Measurements from ENCODE around the gene WAC. TPM values are rescaled to one million over a fixed set of nuclear protein-coding genes. Genes with fewer than 3 reads are reported as not detected.
"Not testable (repeated sequence)": the region's sequence is repeated elsewhere in the genome, so short reads cannot be mapped to it uniquely, and the experiment has no call there.

Gene WAC
- total and polyA plus RNA-seq, 5 donors from 2014 or later, result 80.5 to 205 (median 91.6) TPM

- Histone ChIP-seq H3K9me3 (ENCODE audit: control insufficient read depth in 2 of 2, low read length in 2 of 2) (no peaks in the 10 kb centered on the region), H3K4me1 (ENCODE audit: control insufficient read depth, insufficient read depth, low read length, poor library complexity, severe bottlenecking) (peaks cover 54% of the 10 kb centered on the region), H3K27me3 (ENCODE audit: control insufficient read depth, insufficient read depth, low read length) (no peaks in the 10 kb centered on the region), H3K36me3 (ENCODE audit: control insufficient read depth, insufficient read depth, low read length) (peaks cover 36% of the 10 kb centered on the region), H3K4me3 (ENCODE audit: low read depth, low read length) (peak overlapping the region; percentile 8), H3K27ac (ENCODE audit: insufficient read depth, low read length, poor library complexity, severe bottlenecking) (no peak overlapping the region)
- Mint-ChIP-seq H3K9me3 (no peaks in the 10 kb centered on the region), H3K27me3 (no peaks in the 10 kb centered on the region), H3K27ac (peak overlapping the region; percentile 21 to 74 (median 70)), H3K4me3 (peak overlapping the region; percentile 40 to 62 (median 60)), H3K36me3 (peaks cover 50% of the 10 kb centered on the region), H3K4me1 (peaks cover 40 to 94% (median 72%) of the 10 kb centered on the region in 4 donors)
- ATAC-seq (ENCODE audit: low read depth in 2 of 2), result no peak
- no peak for DNase-seq
Measured at GRCh38 chr10:28566458-28567015, 33.6 kb downstream of the WAC start.

- Mint-ChIP-seq H3K4me3 (peak overlapping the region in 3 of 4 donors; percentile 9 to 32 (median 23)), H3K9me3 (no peaks in the 10 kb centered on the region), H3K27ac (peak overlapping the region; percentile 5 to 38 (median 8)), H3K27me3 (no peaks in the 10 kb centered on the region), H3K4me1 (peaks cover 36 to 94% (median 75%) of the 10 kb centered on the region in 4 donors), H3K36me3 (peaks cover 35% of the 10 kb centered on the region)
- peaks cover 29% of the 10 kb centered on the region for H3K36me3 ChIP-seq (ENCODE audit: control insufficient read depth, insufficient read depth, low read length)
- H3K9me3 ChIP-seq (ENCODE audit: control insufficient read depth in 2 of 2, low read length in 2 of 2), result no peaks in the 10 kb centered on the region
- DNase-seq, result no peak
- ATAC-seq (ENCODE audit: low read depth in 2 of 2), result no peak
- peak overlapping the region; percentile 9 for H3K27ac ChIP-seq (ENCODE audit: insufficient read depth, low read length, poor library complexity, severe bottlenecking)
- peaks cover 45% of the 10 kb centered on the region for H3K4me1 ChIP-seq (ENCODE audit: control insufficient read depth, insufficient read depth, low read length, poor library complexity, severe bottlenecking)
- peak overlapping the region; percentile 51 for H3K4me3 ChIP-seq (ENCODE audit: low read depth, low read length)
- no peaks in the 10 kb centered on the region for H3K27me3 ChIP-seq (ENCODE audit: control insufficient read depth, insufficient read depth, low read length)
Measured at GRCh38 chr10:28569506-28570159, 36.7 kb downstream of the WAC start.

- DNase-seq, result no peak
- ATAC-seq (ENCODE audit: low read depth in 2 of 2), result no peak
- H3K27me3 Mint-ChIP-seq, result no peaks in the 10 kb centered on the region
- H3K9me3 ChIP-seq (ENCODE audit: control insufficient read depth in 2 of 2, low read length in 2 of 2), result no peaks in the 10 kb centered on the region
- no peaks in the 10 kb centered on the region for H3K9me3 Mint-ChIP-seq
- H3K27ac Mint-ChIP-seq, result peak overlapping the region in 2 of 3 donors; percentile 25 to 54
- peak overlapping the region in 1 of 4 donors; percentile 5 for H3K4me3 Mint-ChIP-seq
- H3K36me3 Mint-ChIP-seq, result peaks cover 42% of the 10 kb centered on the region
- peak overlapping the region; percentile 33 for H3K4me3 ChIP-seq (ENCODE audit: low read depth, low read length)
- H3K4me1 ChIP-seq (ENCODE audit: control insufficient read depth, insufficient read depth, low read length, poor library complexity, severe bottlenecking), result peaks cover 50% of the 10 kb centered on the region
- H3K4me1 Mint-ChIP-seq, result peaks cover 41 to 95% (median 77%) of the 10 kb centered on the region in 4 donors
- peaks cover 33% of the 10 kb centered on the region for H3K36me3 ChIP-seq (ENCODE audit: control insufficient read depth, insufficient read depth, low read length)
- no peak overlapping the region for H3K27ac ChIP-seq (ENCODE audit: insufficient read depth, low read length, poor library complexity, severe bottlenecking)
- H3K27me3 ChIP-seq (ENCODE audit: control insufficient read depth, insufficient read depth, low read length), result no peaks in the 10 kb centered on the region
Measured at GRCh38 chr10:28570598-28570997, 37.7 kb downstream of the WAC start.

- H3K4me3 Mint-ChIP-seq, result peak overlapping the region in 1 of 4 donors; percentile 2
- H3K9me3 ChIP-seq (ENCODE audit: control insufficient read depth in 2 of 2, low read length in 2 of 2), result no peaks in the 10 kb centered on the region
- H3K27me3 Mint-ChIP-seq, result no peaks in the 10 kb centered on the region
- DNase-seq, result no peak
- no peak for ATAC-seq (ENCODE audit: low read depth in 2 of 2)
- H3K4me1 Mint-ChIP-seq, result peaks cover 47 to 95% (median 77%) of the 10 kb centered on the region in 4 donors
- no peaks in the 10 kb centered on the region for H3K27me3 ChIP-seq (ENCODE audit: control insufficient read depth, insufficient read depth, low read length)
- H3K36me3 Mint-ChIP-seq, result peaks cover 39% of the 10 kb centered on the region
- H3K36me3 ChIP-seq (ENCODE audit: control insufficient read depth, insufficient read depth, low read length), result peaks cover 35% of the 10 kb centered on the region
- peak overlapping the region; percentile 9 to 59 (median 54) for H3K27ac Mint-ChIP-seq
- no peaks in the 10 kb centered on the region for H3K9me3 Mint-ChIP-seq
- no peak overlapping the region for H3K4me3 ChIP-seq (ENCODE audit: low read depth, low read length)
- H3K27ac ChIP-seq (ENCODE audit: insufficient read depth, low read length, poor library complexity, severe bottlenecking), result no peak overlapping the region
- peaks cover 51% of the 10 kb centered on the region for H3K4me1 ChIP-seq (ENCODE audit: control insufficient read depth, insufficient read depth, low read length, poor library complexity, severe bottlenecking)
Measured at GRCh38 chr10:28571265-28571664, 38.3 kb downstream of the WAC start.

GRCh38 chr10:28574214-28574613 is 41.3 kb downstream of the WAC start:
- Mint-ChIP-seq H3K4me1 (peaks cover 37 to 90% (median 74%) of the 10 kb centered on the region in 4 donors), H3K36me3 (peaks cover 27% of the 10 kb centered on the region), H3K27ac (peak overlapping the region in 2 of 3 donors; percentile 33 to 56), H3K4me3 (peak overlapping the region in 3 of 4 donors; percentile 23 to 55 (median 29))
- Histone ChIP-seq H3K4me1 (ENCODE audit: control insufficient read depth, insufficient read depth, low read length, poor library complexity, severe bottlenecking) (peaks cover 57% of the 10 kb centered on the region), H3K36me3 (ENCODE audit: control insufficient read depth, insufficient read depth, low read length) (peaks cover 27% of the 10 kb centered on the region)
- not testable (repeated sequence) for H3K9me3 Mint-ChIP-seq; DNase-seq; ATAC-seq (ENCODE audit: low read depth in 2 of 2); H3K27me3 ChIP-seq (ENCODE audit: control insufficient read depth, insufficient read depth, low read length); H3K27ac ChIP-seq (ENCODE audit: insufficient read depth, low read length, poor library complexity, severe bottlenecking); H3K27me3 Mint-ChIP-seq; H3K9me3 ChIP-seq (ENCODE audit: control insufficient read depth in 2 of 2, low read length in 2 of 2); H3K4me3 ChIP-seq (ENCODE audit: low read depth, low read length)

- peaks cover 57% of the 10 kb centered on the region for H3K4me1 ChIP-seq (ENCODE audit: control insufficient read depth, insufficient read depth, low read length, poor library complexity, severe bottlenecking)
- Mint-ChIP-seq H3K27ac (peak overlapping the region in 1 of 3 donors; percentile 33), H3K9me3 (no peaks in the 10 kb centered on the region), H3K36me3 (peaks cover 22% of the 10 kb centered on the region), H3K4me1 (peaks cover 41 to 92% (median 77%) of the 10 kb centered on the region in 4 donors), H3K4me3 (peak overlapping the region in 1 of 4 donors; percentile 18), H3K27me3 (no peaks in the 10 kb centered on the region)
- no peaks in the 10 kb centered on the region for H3K27me3 ChIP-seq (ENCODE audit: control insufficient read depth, insufficient read depth, low read length)
- H3K27ac ChIP-seq (ENCODE audit: insufficient read depth, low read length, poor library complexity, severe bottlenecking), result no peak overlapping the region
- no peaks in the 10 kb centered on the region for H3K9me3 ChIP-seq (ENCODE audit: control insufficient read depth in 2 of 2, low read length in 2 of 2)
- no peak for ATAC-seq (ENCODE audit: low read depth in 2 of 2)
- peak overlapping the region; percentile 12 for H3K4me3 ChIP-seq (ENCODE audit: low read depth, low read length)
- DNase-seq, result no peak
- H3K36me3 ChIP-seq (ENCODE audit: control insufficient read depth, insufficient read depth, low read length), result peaks cover 30% of the 10 kb centered on the region
Measured at GRCh38 chr10:28575852-28576251, 42.9 kb downstream of the WAC start.

- DNase-seq (no peak), ATAC-seq (ENCODE audit: low read depth in 2 of 2) (no peak)
- H3K4me1 Mint-ChIP-seq, result peaks cover 53 to 95% (median 83%) of the 10 kb centered on the region in 4 donors
- Histone ChIP-seq H3K27me3 (ENCODE audit: control insufficient read depth, insufficient read depth, low read length) (no peaks in the 10 kb centered on the region), H3K9me3 (ENCODE audit: control insufficient read depth in 2 of 2, low read length in 2 of 2) (no peaks in the 10 kb centered on the region), H3K4me1 (ENCODE audit: control insufficient read depth, insufficient read depth, low read length, poor library complexity, severe bottlenecking) (peaks cover 64% of the 10 kb centered on the region), H3K27ac (ENCODE audit: insufficient read depth, low read length, poor library complexity, severe bottlenecking) (no peak overlapping the region), H3K36me3 (ENCODE audit: control insufficient read depth, insufficient read depth, low read length) (peaks cover 24% of the 10 kb centered on the region), H3K4me3 (ENCODE audit: low read depth, low read length) (peak overlapping the region; percentile 19)
- no peaks in the 10 kb centered on the region for H3K27me3 Mint-ChIP-seq
- peak overlapping the region in 1 of 4 donors; percentile 39 for H3K4me3 Mint-ChIP-seq
- no peaks in the 10 kb centered on the region for H3K9me3 Mint-ChIP-seq
- peak overlapping the region in 2 of 3 donors; percentile 28 to 73 for H3K27ac Mint-ChIP-seq
- peaks cover 25% of the 10 kb centered on the region for H3K36me3 Mint-ChIP-seq
Measured at GRCh38 chr10:28577506-28577905, 44.6 kb downstream of the WAC start.
